Fibroblast of gingiva (primary cell): Measurements from ENCODE around the gene POLN.
A peak's percentile ranks its signal among the peaks of the same experiment; 100 is the strongest.
"Not testable (repeated sequence)": the region's sequence is repeated elsewhere in the genome, so short reads cannot be mapped to it uniquely, and the experiment has no call there.

ENCODE experiments used
- DNase-seq: peaks from one replicate; pipeline ENCODE4 v3.0.0-alpha.2; 2011; ENCODE audit warnings: low read depth

POLN gene

DNA sequence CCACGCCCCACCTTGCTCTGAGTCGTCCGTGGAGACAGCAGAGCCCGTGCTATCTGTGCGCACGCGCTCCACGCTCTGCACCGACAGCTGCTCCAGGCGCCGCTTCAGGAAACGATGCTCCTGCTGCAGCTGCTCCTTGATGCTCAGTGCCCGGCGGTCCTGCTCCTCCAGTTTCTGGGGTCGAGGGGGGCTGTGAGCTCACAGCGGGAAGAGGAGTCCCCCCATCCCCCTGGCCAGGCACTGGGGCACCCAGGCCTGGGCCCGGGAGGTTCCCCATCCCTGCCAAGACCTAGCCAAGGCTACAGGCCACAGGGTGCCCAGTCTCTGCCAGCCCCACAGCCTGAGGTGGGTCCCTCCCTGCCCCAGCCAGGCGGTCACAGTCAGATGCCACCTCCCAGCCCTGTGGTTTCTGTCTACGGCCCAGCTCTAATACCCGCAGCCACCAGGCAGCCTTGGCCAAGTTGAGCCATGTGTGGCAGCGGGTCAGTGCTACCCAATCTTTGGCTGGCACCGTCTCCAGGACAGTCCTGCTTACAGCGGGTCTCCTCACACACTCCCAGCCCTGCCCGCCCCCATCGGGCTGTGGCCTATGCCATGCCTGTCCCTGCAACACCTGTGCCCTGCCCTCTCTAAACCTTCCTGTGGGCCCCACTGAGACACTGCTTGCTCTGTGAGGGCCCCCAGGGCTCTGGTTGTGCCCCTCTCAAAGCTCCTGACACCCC, 9.3 kb upstream of the POLN start:
- DNase-seq, result no peak

DNA sequence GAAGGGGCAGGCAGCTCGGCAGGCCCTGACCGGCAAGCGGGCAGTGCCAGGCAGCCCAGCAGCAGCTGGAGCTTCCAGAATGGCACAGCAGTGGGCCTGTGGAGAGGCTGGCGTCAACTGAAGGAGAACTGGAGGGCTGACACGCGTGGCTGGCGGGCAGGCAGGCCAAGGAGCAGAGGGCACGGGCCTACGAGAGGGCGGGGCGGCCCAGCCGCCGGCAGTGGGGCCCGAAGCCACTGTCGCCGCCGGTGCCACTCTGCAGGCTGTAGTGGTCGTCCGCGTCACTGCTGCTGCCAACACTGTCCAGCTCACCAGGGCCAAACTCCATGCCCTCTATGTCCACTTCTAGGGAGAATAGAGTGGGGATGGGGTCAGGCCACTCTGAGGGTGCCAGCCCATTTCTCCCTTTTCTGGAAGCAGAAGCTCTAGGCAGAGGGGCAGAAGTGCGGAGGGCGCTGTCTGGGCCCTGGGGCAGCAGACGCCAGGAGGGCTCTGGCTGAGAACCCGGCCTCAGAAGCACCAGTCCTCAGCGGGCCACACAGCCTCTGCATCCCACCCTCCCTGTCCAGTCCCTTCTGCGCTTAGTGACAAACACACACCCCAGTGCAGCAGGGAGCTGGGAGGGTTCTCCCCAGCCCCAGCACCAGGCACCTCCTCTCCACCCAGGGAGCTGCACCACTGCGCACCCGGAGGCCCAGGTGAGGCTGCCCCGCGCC, 8.6 kb upstream of the POLN start:
- no peak for DNase-seq

DNA sequence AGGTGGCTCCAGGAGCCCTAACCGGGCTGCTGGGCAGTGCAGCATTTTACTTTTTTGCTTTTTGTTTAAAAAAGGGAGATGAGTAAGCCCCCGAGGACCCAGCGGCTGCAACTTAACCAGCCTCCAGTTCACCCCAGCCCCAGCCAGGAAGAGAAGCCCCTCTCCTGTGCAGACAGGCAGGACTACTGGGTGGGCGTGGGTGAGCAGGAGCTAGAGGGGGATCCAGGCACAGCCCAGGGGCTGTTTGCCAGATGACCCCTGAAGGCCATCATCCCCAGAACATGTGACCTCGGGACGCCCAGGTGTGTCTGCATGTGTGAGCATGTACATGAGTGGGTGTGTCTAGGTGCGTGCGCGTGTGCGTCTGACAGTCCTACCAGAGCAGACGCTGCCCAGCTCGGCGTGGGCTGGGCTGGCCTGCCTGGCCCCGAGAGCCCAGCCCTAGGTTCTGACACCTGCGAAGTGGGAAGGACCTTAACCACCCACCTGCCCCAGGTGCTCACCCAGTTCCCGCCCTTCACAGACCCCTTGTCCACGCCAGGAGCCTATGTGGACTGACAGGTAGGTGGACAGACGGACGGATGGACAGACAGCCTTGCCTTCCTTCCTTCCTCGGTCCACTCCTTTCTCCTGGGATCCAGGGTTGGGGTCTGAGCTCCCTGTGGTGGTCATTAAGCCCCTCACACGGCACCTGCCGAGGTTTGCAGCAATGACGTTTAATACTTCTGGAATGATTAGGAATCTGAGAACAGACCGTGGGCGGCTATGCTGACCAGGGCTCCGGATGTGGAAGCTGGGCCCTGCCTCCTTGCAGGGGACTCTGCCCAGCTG, 7.8 kb upstream of the POLN start:
- no peak for DNase-seq

- DNase-seq, result no peak
Measured at GRCh38 chr4:2248821-2249261, 6.9 kb upstream of the POLN start.

DNA sequence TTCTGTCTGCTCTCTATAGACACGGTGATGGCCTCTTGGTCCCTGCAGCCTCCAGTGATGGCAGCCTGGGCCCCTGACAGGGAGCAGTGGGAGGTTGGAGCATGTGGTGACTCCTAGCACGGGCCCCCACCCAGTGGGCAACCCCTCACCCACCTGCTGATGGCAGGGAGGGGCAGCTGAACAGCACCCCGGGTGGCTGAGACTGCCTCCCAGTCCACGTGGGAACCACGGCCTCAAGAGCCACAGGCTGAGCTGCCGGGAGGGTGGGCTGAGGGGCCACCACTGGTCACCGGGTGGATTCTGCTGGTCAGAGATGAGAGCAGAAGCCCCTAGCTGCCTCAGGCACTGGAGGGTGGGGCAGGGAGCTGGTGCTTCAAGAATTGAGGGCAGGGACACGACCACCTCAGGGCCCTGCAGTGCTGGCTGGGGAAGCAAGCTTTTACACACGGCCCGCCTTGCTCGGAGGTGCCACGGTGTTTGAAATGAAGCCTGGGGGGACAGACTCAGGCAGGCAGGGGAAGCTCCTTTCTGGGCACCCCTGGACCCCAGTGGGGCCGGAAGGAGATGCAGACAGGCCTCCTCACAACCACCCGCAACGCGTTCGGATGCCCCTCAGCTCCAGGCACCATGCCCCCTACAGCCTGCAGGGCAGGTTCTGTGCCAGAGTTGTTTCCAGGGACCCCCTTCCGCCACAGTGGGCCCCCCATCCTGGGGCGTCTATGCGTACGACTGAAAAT, 6.3 kb upstream of the POLN start:
- no peak for DNase-seq

GRCh38 chr4:2247128-2248043, 5.5 kb upstream of the POLN start:
- no peak for DNase-seq

GRCh38 chr4:2246384-2247127, 4.6 kb upstream of the POLN start:
- DNase-seq, result no peak

DNA sequence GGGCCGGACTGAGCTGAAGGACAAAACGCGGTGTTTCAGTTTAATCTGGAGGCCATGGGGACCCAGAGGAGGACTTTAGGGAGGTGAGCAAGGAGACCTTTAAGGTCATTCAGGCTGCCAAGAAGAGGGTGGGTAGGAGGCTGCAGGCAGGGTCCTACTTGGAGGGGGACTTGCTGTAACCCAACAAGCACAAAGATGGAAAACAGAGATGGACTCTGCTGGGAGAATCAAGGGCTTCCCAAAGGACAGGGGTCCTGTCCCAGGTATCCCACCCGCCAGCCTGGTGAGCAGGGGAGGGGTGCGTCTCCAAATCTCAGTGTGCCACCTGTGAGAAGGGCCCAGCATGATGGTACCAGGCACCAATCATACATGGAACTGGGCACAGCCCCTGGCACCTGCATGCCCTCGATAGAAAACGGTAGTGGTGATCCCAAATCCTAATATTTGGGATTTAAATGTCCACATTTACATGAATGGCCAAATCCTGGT, 3.9 kb upstream of the POLN start:
- no peak for DNase-seq

GRCh38 chr4:2245057-2245786, 3.3 kb upstream of the POLN start:
- DNase-seq, result no peak

- peak; percentile 29 for DNase-seq
Measured at GRCh38 chr4:2243681-2244380, 1.9 kb upstream of the POLN start.

DNA sequence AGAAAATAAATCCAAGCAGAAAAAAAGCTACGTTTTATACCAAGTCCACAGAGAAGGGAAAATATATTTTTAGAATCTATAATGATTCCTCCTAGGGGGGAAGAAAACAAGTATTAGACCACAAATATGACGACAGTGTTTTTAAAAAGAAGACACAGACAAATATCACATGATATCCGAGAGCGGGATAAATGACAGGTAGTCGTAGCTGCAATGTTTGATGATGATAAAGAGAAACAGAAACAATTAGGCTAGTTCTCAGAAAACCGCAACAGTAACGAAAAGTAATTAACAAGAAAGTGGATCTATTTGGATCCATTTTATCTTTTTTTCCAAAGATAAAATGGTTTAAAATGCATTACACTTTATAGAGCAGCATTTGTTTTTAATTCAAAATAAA, 918 bp downstream of the POLN start:
- no peak for DNase-seq

DNA sequence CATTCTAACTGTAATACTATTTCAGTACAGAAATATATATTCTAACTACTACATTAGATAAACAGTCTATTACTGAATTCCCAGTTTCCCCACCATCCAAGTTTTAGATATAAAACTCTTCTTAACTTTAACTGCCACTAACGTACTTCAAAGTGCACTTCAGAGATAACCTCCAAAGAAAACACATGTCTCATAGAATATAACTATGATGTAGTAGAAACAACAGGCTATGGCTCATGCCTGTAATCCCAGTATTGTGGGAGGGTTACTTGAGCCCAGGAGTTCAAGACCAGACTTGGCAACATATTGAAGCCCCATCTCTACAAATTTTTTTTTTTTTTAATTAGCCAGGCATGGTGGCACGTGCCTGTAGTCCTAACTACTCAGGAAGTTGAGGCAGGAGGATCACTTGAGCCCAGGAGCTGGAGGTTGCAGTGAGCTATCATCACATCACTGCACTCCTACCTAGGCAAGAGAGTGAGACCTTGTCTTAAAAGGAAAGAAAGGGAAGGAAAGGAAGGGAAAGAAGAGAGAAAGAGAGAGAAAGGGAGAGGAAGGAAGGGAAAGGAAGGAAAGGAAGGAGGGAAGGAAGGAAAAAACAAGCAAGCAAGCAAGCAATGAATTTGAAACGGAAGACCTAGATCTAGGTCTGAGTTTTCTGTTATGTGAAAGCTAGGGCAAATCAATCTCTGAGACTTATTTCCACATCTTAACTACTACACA, 4.8 kb downstream of the POLN start:
- no peak for DNase-seq

DNA sequence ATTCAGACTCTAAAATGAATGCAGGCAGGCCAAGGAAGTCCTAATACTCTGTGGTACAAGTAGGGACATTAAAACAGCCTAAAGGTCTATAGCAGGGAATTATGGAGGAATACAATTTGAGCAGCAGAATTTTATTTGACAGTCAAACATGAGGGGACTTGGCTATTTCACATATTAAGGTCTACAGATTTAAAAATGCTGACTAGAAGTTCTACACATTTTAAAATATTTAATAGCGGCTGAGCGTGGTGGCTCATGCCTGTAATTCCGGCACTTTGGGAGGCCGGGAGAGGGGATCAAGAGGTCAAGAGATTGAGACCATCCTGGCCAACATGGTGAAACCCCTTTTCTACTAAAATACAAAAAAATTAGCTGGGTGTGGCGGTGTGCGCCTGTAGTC, 10.8 kb downstream of the POLN start:
- DNase-seq, result no peak

GRCh38 chr4:2226261-2226660, 15.7 kb downstream of the POLN start:
- DNase-seq, result no peak

- no peak for DNase-seq
Measured at GRCh38 chr4:2222838-2223237, 19.1 kb downstream of the POLN start.

DNA sequence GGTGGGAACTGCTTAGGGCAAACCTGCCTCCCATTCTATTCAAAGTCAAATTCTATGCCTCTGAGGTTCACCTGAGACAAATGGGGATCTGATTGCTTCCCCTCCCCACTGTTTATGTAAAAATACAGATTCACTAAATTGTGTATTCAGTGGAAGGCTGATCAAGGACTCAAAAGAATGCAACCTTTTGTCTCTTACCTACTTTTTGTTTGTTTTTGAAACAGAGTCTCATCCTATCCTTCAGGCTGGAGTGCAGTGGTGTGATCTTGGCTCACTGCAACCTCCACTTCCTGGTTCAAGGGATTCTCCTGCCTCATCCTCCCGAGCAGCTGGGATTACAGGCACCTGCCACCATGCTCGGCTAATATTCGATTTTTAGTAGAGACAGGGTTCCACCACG, 20.5 kb downstream of the POLN start:
- not testable (repeated sequence) for DNase-seq

GRCh38 chr4:2220016-2220630, 21.8 kb downstream of the POLN start:
- DNase-seq, result peak; percentile 51
